CD8-positive, alpha-beta T cell (primary cell): ENCODE measurements around the gene GATD1. TPM values are rescaled to one million over a fixed set of nuclear protein-coding genes. Genes with fewer than 3 reads are reported as not detected.

Experiments
- total RNA-seq, 46 experiments: library from RNA in 2 of 46; stranded (reverse) in 2 of 46; gene quantifications; one replicate each; pipeline ENCODE4 v1.2.3 and lab custom pipeline; 2021 to 2026

The GATD1 gene
- total RNA-seq, 2 experiments from 2014 or later, result 21.2 to 22.6 TPM

Other genes with a start within 250 kb of the GATD1 start
- 10 to 100 TPM; 25.2 to 25.5 TPM for gene HRAS, start 241.9 kb downstream of the GATD1 start, total RNA-seq
- gene LRRC56, start 240.0 kb downstream of the GATD1 start, total RNA-seq, result 1 to 10 TPM; 3.2 TPM
- gene LMNTD2, start 216.7 kb downstream of the GATD1 start, total RNA-seq, result 1 to 10 TPM; 4.2 to 5.6 TPM
- 10 to 100 TPM; 11.8 to 15.3 TPM for gene RASSF7, start 216.5 kb downstream of the GATD1 start, total RNA-seq
- 10 to 100 TPM; 43.2 to 44.9 TPM for gene PHRF1, start 201.0 kb downstream of the GATD1 start, total RNA-seq
- gene IRF7, start 161.5 kb downstream of the GATD1 start, total RNA-seq, result 100 to 1,000 TPM; 102 to 106 TPM
- gene CDHR5, start 152.5 kb downstream of the GATD1 start, total RNA-seq, result not detected
- not detected for gene SCT, start 150.3 kb downstream of the GATD1 start, total RNA-seq
- gene DRD4, start 140.2 kb downstream of the GATD1 start, total RNA-seq, result under 1 TPM; 0.72 to 0.79 TPM
- gene DEAF1, start 82.3 kb downstream of the GATD1 start, total RNA-seq, result 100 to 1,000 TPM; 131 to 139 TPM
- 10 to 100 TPM; 24.8 to 25.2 TPM for gene TMEM80, start 81.7 kb downstream of the GATD1 start, total RNA-seq
- 10 to 100 TPM in 1 of 2 experiments, 1 to 10 TPM in 1; 9.6 to 12.2 TPM for gene EPS8L2, start 71.3 kb downstream of the GATD1 start, total RNA-seq
- gene TALDO1, start 30.0 kb downstream of the GATD1 start, total RNA-seq, result 10 to 100 TPM; 30.2 to 31.0 TPM
- gene CEND1, start 12.6 kb upstream of the GATD1 start, total RNA-seq, result not detected
- 10 to 100 TPM; 11.6 to 15.7 TPM for gene SLC25A22, start 20.8 kb upstream of the GATD1 start, total RNA-seq
- 10 to 100 TPM; 21.2 to 29.6 TPM for gene PIDD1, start 27.7 kb upstream of the GATD1 start, total RNA-seq
- gene RPLP2, start 32.5 kb upstream of the GATD1 start, total RNA-seq, result 1,000 to 10,000 TPM; 5,702 to 5,720 TPM
- 100 to 1,000 TPM; 210 to 234 TPM for gene PNPLA2, start 41.4 kb upstream of the GATD1 start, total RNA-seq
- under 1 TPM; 0.30 to 0.81 TPM for gene CRACR2B, start 50.4 kb upstream of the GATD1 start, total RNA-seq
- 10 to 100 TPM in 1 of 2 experiments, 1 to 10 TPM in 1; 8.7 to 11.9 TPM for gene CD151, start 55.5 kb upstream of the GATD1 start, total RNA-seq
- gene POLR2L, start 65.0 kb upstream of the GATD1 start, total RNA-seq, result 10 to 100 TPM; 22.8 to 26.2 TPM
- gene TSPAN4, start 65.4 kb upstream of the GATD1 start, total RNA-seq, result 1 to 10 TPM; 2.1 to 2.2 TPM
- gene CHID1, start 133.3 kb upstream of the GATD1 start, total RNA-seq, result 10 to 100 TPM; 16.0 to 18.1 TPM
- gene AP2A2, start 148.4 kb upstream of the GATD1 start, total RNA-seq, result 10 to 100 TPM; 38.6 to 44.3 TPM